Measurements from ENCODE around the gene FAT1. TPM values are rescaled to one million over a fixed set of nuclear protein-coding genes. Genes with fewer than 3 reads are reported as not detected.
"Not testable (repeated sequence)": the region's sequence is repeated elsewhere in the genome, so short reads cannot be mapped to it uniquely, and the experiment has no call there.

Gene FAT1
- polyA plus RNA-seq, 1 experiment, result 489 TPM

DNA sequence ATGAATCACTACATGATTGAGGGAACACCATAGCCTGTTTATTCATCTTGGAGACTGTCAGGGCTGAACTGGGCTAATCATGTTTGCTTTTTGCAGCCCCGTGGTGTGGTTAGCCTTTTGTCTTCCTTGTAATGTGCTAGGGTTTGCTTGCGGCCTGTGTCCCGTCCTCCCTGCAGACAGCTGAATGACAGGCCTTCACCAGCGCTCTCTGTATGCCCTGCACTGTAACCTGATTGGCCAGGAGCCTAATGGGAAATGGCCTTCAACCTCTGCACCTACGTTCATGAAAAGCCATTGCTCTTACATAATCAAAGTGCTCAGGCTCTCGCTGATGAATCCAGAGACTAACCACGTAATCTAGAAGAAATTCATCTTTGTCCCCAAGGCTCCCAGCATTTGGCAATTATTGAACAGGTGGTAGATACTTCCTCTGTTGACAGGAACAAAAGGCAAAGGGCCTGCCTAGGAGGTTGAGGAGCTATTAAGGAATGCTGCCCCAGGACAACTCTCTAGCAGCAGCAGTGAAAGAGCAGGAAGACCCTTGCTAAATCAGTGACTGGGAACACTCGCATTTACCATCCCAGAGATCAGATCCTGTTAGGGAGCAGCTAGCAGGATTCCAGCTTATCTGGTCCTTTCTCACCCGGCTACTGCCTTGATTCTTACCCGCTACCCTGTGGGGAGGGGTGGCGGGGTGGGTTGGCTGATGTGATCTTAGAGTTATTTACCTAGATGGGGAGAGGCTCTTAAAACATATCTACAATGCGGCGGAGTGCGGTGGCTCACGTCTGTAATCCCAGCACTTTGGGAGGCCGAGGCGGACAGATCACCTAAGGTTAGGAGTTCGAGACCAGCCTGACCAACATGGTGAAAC lies 42.3 kb upstream of the FAT1 start:
- TF ChIP-seq, protein P1, sequence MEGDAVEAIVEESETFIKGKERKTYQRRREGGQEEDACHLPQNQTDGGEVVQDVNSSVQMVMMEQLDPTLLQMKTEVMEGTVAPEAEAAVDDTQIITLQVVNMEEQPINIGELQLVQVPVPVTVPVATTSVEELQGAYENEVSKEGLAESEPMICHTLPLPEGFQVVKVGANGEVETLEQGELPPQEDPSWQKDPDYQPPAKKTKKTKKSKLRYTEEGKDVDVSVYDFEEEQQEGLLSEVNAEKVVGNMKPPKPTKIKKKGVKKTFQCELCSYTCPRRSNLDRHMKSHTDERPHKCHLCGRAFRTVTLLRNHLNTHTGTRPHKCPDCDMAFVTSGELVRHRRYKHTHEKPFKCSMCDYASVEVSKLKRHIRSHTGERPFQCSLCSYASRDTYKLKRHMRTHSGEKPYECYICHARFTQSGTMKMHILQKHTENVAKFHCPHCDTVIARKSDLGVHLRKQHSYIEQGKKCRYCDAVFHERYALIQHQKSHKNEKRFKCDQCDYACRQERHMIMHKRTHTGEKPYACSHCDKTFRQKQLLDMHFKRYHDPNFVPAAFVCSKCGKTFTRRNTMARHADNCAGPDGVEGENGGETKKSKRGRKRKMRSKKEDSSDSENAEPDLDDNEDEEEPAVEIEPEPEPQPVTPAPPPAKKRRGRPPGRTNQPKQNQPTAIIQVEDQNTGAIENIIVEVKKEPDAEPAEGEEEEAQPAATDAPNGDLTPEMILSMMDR (IDR thresholded peaks at IDR 0.05; ENCODE audit: insufficient read depth, low read depth, low read length), result no peak
- CTCF ChIA-PET, result no interaction called here
- POLR2A ChIA-PET, result interaction anchor here (0.6 kb wide), 1 partner anchor 614 kb away, joined by 3 read pairs; no protein-coding TSS in a partner anchor
- no peak for DNase-seq (ENCODE audit: low read depth)
- Histone ChIP-seq H3K36me3 (ENCODE audit: control insufficient read depth, insufficient read depth, low read length) (no peaks in the 10 kb centered on the region), H3K27me3 (ENCODE audit: control insufficient read depth, insufficient read depth, low read length) (no peaks in the 10 kb centered on the region), H3K4me3 (ENCODE audit: low read depth, low read length) (no peak overlapping the region)

DNA sequence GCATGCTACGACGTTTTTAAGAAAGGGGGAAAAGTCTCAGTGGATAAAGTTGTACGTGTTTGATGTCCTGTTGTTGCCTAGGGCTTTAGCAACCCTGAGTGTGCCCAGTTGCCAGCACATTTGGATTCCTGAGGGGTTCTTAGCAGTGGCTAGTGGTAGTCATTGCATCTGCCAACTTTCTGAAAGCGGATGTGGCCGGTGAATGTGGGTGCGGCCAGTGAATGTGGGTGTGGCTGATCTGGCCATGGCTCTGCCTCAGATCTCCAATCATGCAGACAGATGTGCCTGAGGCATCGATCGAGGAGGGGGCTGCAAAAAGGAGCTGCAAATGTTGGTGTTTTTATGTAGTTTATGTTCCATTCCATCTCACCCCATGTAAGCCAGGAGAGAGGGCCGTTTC lies 41.5 kb upstream of the FAT1 start:
- DNase-seq (ENCODE audit: low read depth), result peak; percentile 55
- POLR2A ChIA-PET, result interaction anchor here (0.6 kb wide), 2 partner anchors 24 to 615 kb away, joined by 3 to 15 read pairs; no protein-coding TSS in a partner anchor
- Histone ChIP-seq H3K27me3 (ENCODE audit: control insufficient read depth, insufficient read depth, low read length) (no peaks in the 10 kb centered on the region), H3K36me3 (ENCODE audit: control insufficient read depth, insufficient read depth, low read length) (no peaks in the 10 kb centered on the region), H3K4me3 (ENCODE audit: low read depth, low read length) (no peak overlapping the region)
- CTCF ChIA-PET, result no interaction called here
- TF ChIP-seq, protein P1 (IDR thresholded peaks at IDR 0.05; ENCODE audit: insufficient read depth, low read depth, low read length), result no peak

DNA sequence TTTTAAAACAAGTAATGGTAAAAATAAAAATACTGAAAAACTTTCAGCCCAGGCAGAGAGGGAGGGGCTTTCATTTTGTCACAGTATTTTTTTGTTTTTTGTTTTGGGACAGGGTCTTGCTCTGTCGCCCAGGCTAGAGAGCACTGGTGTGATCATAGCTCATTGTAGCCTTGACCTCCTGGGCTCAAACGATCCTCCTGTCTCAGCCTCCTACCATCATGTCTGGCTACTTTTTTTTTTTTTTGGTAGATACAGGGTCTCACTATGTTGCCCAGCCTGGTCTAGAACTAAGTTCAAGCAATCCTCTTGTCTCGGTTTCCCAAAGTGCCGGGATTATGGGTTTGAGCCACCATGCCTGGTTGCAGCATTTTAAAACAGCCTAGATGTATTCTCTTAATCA lies 40.8 kb upstream of the FAT1 start:
- POLR2A ChIA-PET, result interaction anchor here (0.6 kb wide), 1 partner anchor 23 kb away, joined by 15 read pairs; no protein-coding TSS in a partner anchor
- Histone ChIP-seq H3K27me3 (ENCODE audit: control insufficient read depth, insufficient read depth, low read length) (no peaks in the 10 kb centered on the region), H3K4me3 (ENCODE audit: low read depth, low read length) (no peak overlapping the region), H3K36me3 (ENCODE audit: control insufficient read depth, insufficient read depth, low read length) (no peaks in the 10 kb centered on the region)
- CTCF ChIA-PET, result no interaction called here
- no peak for DNase-seq (ENCODE audit: low read depth)
- TF ChIP-seq, protein P1 (IDR thresholded peaks at IDR 0.05; ENCODE audit: insufficient read depth, low read depth, low read length), result no peak

DNA sequence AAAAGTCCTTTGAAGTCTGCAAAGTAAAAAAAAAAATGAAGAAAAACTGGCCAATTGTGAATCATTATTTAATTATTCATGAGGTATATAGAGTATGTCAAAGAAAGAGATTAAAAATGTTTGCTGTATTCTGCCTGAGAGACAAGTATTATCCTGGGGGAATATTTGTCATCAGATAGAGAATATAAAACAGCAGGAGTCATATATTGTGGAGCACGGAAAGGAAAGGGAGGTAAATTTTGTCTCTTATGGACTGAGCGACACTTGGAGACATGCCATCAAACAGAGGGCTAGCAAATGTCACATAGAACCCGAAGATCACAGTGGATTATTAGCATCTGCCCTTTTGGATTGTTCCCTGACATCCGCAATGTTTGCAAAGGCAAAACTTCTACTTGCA lies 39.2 kb upstream of the FAT1 start:
- ChIA-PET POLR2A (no interaction called here), CTCF (no interaction called here)
- no peak for DNase-seq (ENCODE audit: low read depth)

DNA sequence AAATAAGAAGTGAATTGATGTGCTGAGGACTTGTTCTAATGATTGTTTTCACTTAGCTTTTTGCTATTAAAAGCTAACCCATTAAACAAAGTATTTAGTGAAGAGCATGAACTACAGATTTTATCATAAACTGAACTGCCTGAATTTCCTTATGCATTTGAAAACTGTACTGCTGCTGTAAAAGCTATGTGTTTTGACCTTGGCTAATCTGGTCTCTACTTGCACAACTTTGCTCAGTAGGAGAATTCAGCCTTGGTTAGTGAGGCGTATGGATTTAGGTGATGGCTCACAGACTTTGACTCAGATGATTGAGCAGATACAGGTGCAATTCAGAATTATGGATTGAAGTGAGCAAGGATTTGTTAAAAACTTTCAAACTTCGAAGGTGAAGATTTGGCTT lies 38.7 kb upstream of the FAT1 start:
- DNase-seq (ENCODE audit: low read depth), result no peak
- no peaks in the 10 kb centered on the region for H3K36me3 ChIP-seq (ENCODE audit: control insufficient read depth, insufficient read depth, low read length)
- no peak overlapping the region for H3K4me3 ChIP-seq (ENCODE audit: low read depth, low read length)
- TF ChIP-seq, protein P1 (IDR thresholded peaks at IDR 0.05; ENCODE audit: insufficient read depth, low read depth, low read length), result no peak
- no peaks in the 10 kb centered on the region for H3K27me3 ChIP-seq (ENCODE audit: control insufficient read depth, insufficient read depth, low read length)
- ChIA-PET CTCF (no interaction called here), POLR2A (no interaction called here)

More for the DNA sequence above, 39.2 kb upstream of the FAT1 start:
- H3K27me3 ChIP-seq (ENCODE audit: control insufficient read depth, insufficient read depth, low read length), result no peaks in the 10 kb centered on the region
- TF ChIP-seq, protein P1 (IDR thresholded peaks at IDR 0.05; ENCODE audit: insufficient read depth, low read depth, low read length), result no peak
- H3K36me3 ChIP-seq (ENCODE audit: control insufficient read depth, insufficient read depth, low read length), result no peaks in the 10 kb centered on the region
- no peak overlapping the region for H3K4me3 ChIP-seq (ENCODE audit: low read depth, low read length)

DNA sequence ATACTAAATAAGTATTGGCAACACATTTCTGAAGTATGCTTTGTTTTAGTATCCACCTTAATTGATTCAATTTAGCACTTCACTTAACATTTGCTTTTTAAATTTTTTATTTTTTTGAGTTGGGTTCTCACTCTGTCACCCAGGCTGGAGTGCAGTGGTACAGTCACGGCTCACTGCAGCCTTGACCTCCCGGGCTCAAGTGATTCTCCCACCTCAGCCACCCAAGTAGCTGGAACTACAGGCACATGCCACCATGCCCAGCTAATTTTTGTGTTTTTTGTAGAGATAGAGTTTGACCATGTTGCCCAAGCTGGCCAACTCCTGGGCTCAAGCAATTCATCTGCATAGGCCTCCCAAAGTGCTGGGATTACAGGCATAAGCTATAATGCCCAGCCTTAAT lies 38.3 kb upstream of the FAT1 start:
- CTCF ChIA-PET, result not testable (repeated sequence)

More for the DNA sequence above, 38.3 kb upstream of the FAT1 start:
- H3K4me3 ChIP-seq (ENCODE audit: low read depth, low read length); DNase-seq (ENCODE audit: low read depth); H3K36me3 ChIP-seq (ENCODE audit: control insufficient read depth, insufficient read depth, low read length); H3K27me3 ChIP-seq (ENCODE audit: control insufficient read depth, insufficient read depth, low read length); POLR2A ChIA-PET: not testable (repeated sequence)

All from BJ (cell line).